Breast epithelium (tissue), 3 donors: Measurements from ENCODE around the gene VWA5A.

Source experiments
- POLR2A ChIP-seq: fragments of 450-650 bp; IDR thresholded peaks from one replicate; pipeline ENCODE4 v1.6.1; 2016; ENCODE audit warnings: antibody characterized with exemption, mild to moderate bottlenecking, moderate library complexity
- POLR2AphosphoS5 ChIP-seq, 3 donors: sonication (generic); formaldehyde crosslinking; IDR thresholded peaks; one replicate each; pipeline ENCODE4 v1.6.1; 2017; ENCODE audit warnings: antibody characterized with exemption in 3 of 3
- TF ChIP-seq, protein P1 (sequence below), 3 donors: fragments of 450-650 bp; IDR thresholded peaks; one replicate each; pipeline ENCODE4 v1.5.1; 2016 to 2017; ENCODE audit warnings: antibody characterized with exemption in 3 of 3, mild to moderate bottlenecking in 3 of 3, moderate library complexity in 3 of 3

DNA sequence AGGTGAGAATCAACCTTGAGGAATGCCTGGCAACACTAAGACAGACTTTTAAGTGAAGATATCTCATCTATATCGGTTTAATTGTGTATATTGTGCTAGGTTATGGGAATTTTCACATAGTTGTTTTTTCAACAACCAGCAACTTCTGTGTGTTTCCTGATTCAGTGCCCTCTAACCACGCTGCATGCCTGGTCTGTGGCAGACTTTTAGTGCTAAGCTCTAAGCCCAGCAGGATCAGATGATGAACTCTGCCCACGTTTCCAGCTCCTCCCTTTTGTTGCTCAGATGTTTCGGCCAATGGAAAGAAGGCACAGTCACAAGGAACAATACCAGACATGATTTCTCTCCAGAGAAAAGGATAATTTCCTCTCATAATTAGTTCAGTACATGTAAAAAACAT is 1.4 kb upstream of the VWA5A start:
- TF ChIP-seq, protein P1, sequence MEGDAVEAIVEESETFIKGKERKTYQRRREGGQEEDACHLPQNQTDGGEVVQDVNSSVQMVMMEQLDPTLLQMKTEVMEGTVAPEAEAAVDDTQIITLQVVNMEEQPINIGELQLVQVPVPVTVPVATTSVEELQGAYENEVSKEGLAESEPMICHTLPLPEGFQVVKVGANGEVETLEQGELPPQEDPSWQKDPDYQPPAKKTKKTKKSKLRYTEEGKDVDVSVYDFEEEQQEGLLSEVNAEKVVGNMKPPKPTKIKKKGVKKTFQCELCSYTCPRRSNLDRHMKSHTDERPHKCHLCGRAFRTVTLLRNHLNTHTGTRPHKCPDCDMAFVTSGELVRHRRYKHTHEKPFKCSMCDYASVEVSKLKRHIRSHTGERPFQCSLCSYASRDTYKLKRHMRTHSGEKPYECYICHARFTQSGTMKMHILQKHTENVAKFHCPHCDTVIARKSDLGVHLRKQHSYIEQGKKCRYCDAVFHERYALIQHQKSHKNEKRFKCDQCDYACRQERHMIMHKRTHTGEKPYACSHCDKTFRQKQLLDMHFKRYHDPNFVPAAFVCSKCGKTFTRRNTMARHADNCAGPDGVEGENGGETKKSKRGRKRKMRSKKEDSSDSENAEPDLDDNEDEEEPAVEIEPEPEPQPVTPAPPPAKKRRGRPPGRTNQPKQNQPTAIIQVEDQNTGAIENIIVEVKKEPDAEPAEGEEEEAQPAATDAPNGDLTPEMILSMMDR (IDR thresholded peaks at IDR 0.05) = no peak
- TF ChIP-seq POLR2A = no peak
- no peak for TF ChIP-seq POLR2AphosphoS5 (IDR thresholded peaks at IDR 0.05)
